HepG2 (cell line): Measurements from ENCODE around the gene MMS19. TPM values are rescaled to one million over a fixed set of nuclear protein-coding genes. Genes with fewer than 3 reads are reported as not detected.
A peak's percentile ranks its signal among the peaks of the same experiment; 100 is the strongest.

Experiments used
- CCAR2 ChIP-seq: fragments of 200-400 bp; formaldehyde crosslinking; optimal IDR thresholded peaks from 2 replicates; pipeline ENCODE3; 2018; ENCODE audit warnings: low read depth, mild to moderate bottlenecking, low read length, moderate library complexity
- CTCF ChIP-seq: sonication (generic); formaldehyde crosslinking; IDR thresholded peaks from 2 replicates; pipeline ENCODE4 v1.5.0; 2020; ENCODE audit warnings: mild to moderate bottlenecking, missing genetic modification reagents, moderate library complexity
- EEA1 ChIP-seq: sonication (generic); formaldehyde crosslinking; IDR thresholded peaks from 2 replicates; pipeline ENCODE4 v1.5.1; 2020; ENCODE audit warnings: mild to moderate bottlenecking, missing genetic modification reagents, borderline replicate concordance
- IKZF1 ChIP-seq: fragments of 450-650 bp; IDR thresholded peaks from 2 replicates; pipeline ENCODE4 v1.7.1; 2016
- IKZF4 ChIP-seq: sonication (generic); formaldehyde crosslinking; IDR thresholded peaks from 2 replicates; pipeline ENCODE4 v1.5.1; 2020; ENCODE audit warnings: borderline replicate concordance, mild to moderate bottlenecking, low read depth, missing genetic modification reagents; ENCODE audit errors: not compliant biosample characterization
- MTF1 ChIP-seq: sonication (generic); formaldehyde crosslinking; IDR thresholded peaks from 2 replicates; pipeline ENCODE4 v1.5.0; 2020; ENCODE audit warnings: missing genetic modification reagents
- RBM22 ChIP-seq: fragments of 200-400 bp; formaldehyde crosslinking; optimal IDR thresholded peaks from 2 replicates; pipeline ENCODE3; 2017; ENCODE audit warnings: mild to moderate bottlenecking, low read length, moderate library complexity
- ZGPAT ChIP-seq: IDR thresholded peaks from 2 replicates; pipeline ENCODE4 v1.6.1; 2016; ENCODE audit warnings: mild to moderate bottlenecking
- ZNF367 ChIP-seq: sonication (generic); formaldehyde crosslinking; IDR thresholded peaks from 2 replicates; pipeline ENCODE4 v1.4.0; 2020; ENCODE audit warnings: missing genetic modification reagents, borderline replicate concordance
- ZNF704 ChIP-seq: sonication (generic); formaldehyde crosslinking; IDR thresholded peaks from 2 replicates; pipeline ENCODE4 v1.8.1; 2023; ENCODE audit warnings: mild to moderate bottlenecking, inconsistent platforms, moderate library complexity, missing genetic modification reagents, borderline replicate concordance
- ZNF747 ChIP-seq: sonication (generic); formaldehyde crosslinking; IDR thresholded peaks from 2 replicates; pipeline ENCODE4 v1.8.1; 2023; ENCODE audit warnings: missing genetic modification reagents, mild to moderate bottlenecking, borderline replicate concordance
- polyA plus RNA-seq, 8 experiments: library from polyadenylated mRNA; depleted of rRNA in 3 of 8; stranded (reverse) in 7 of 8; unstranded in 1 of 8; fragments of >200 nt; fragmentation: Illumina TruSeq in 4 of 8; extraction: Trizol in 4 of 8; gene quantifications; 2 replicates each; pipeline versions ENCODE4 v1.2.1 to v1.2.3, GENCODE V29; 2011 to 2016; ENCODE audit warnings: low read depth in 4 of 8, missing spikeins in 1 of 8, mixed read lengths in 1 of 8; ENCODE audit not compliant: insufficient read depth in 1 of 8
- total RNA-seq, 5 experiments: library from RNA; depleted of rRNA; stranded (reverse); fragments of >200 nt; fragmentation: Illumina TruSeq; extraction: Trizol; gene quantifications; 2 replicates each; pipeline ENCODE4 v1.2.3, GENCODE V29; 2016; ENCODE audit warnings: low read depth in 1 of 5
- TF ChIP-seq, protein P1 (sequence below): sonication (generic); formaldehyde crosslinking; IDR thresholded peaks from 2 replicates; pipeline ENCODE4 v1.4.0; 2020; ENCODE audit warnings: low read depth, mild to moderate bottlenecking, missing genetic modification reagents
- TF ChIP-seq, protein P2 (sequence below): sonication (generic); formaldehyde crosslinking; IDR thresholded peaks from 2 replicates; pipeline ENCODE4 v1.4.0; 2020; ENCODE audit warnings: mild to moderate bottlenecking, missing genetic modification reagents
- TF ChIP-seq, protein P3 (sequence below): sonication (generic); formaldehyde crosslinking; IDR thresholded peaks from 2 replicates; pipeline ENCODE4 v1.5.1; 2020; ENCODE audit warnings: missing genetic modification reagents, mild to moderate bottlenecking, borderline replicate concordance
- TF ChIP-seq, protein P4 (sequence below): sonication (generic); formaldehyde crosslinking; IDR thresholded peaks from 2 replicates; pipeline ENCODE4 v1.9.0; 2022; ENCODE audit warnings: missing genetic modification reagents, mild to moderate bottlenecking, borderline replicate concordance

The MMS19 gene
- total and polyA plus RNA-seq, 2 of the 13 experiments (the other 11 are each of a cell fraction or from before 2014, with no cell fraction given): 76.4 to 107 TPM

GRCh38 chr10:97445722-97446639, 52.2 kb downstream of the MMS19 start, which contains the start of the genes EXOSC1 and ZDHHC16 (continued):
- TF ChIP-seq ZNF747 (peak; percentile 91; the same call in 1 of the 2 replicates), EEA1 (CRISPR knock-in tag) (no peak), RBM22 (no peak), ZNF704 (no peak), ZGPAT (peak; percentile 70; the same call in 1 of the 2 replicates), ZNF367 (CRISPR knock-in tag) (0 out of 2 replicates have a peak, but pooled peaks have one; percentile 15), IKZF4 (CRISPR knock-in tag) (peak; percentile 15), IKZF1 (no peak), CCAR2 (no peak), CTCF (CRISPR knock-in tag) (peak; percentile 42), MTF1 (CRISPR knock-in tag) (no peak)
- TF ChIP-seq, protein P1, sequence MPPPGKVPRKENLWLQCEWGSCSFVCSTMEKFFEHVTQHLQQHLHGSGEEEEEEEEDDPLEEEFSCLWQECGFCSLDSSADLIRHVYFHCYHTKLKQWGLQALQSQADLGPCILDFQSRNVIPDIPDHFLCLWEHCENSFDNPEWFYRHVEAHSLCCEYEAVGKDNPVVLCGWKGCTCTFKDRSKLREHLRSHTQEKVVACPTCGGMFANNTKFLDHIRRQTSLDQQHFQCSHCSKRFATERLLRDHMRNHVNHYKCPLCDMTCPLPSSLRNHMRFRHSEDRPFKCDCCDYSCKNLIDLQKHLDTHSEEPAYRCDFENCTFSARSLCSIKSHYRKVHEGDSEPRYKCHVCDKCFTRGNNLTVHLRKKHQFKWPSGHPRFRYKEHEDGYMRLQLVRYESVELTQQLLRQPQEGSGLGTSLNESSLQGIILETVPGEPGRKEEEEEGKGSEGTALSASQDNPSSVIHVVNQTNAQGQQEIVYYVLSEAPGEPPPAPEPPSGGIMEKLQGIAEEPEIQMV: peak; percentile 67; the same call in 1 of the 2 replicates
- TF ChIP-seq, protein P2, sequence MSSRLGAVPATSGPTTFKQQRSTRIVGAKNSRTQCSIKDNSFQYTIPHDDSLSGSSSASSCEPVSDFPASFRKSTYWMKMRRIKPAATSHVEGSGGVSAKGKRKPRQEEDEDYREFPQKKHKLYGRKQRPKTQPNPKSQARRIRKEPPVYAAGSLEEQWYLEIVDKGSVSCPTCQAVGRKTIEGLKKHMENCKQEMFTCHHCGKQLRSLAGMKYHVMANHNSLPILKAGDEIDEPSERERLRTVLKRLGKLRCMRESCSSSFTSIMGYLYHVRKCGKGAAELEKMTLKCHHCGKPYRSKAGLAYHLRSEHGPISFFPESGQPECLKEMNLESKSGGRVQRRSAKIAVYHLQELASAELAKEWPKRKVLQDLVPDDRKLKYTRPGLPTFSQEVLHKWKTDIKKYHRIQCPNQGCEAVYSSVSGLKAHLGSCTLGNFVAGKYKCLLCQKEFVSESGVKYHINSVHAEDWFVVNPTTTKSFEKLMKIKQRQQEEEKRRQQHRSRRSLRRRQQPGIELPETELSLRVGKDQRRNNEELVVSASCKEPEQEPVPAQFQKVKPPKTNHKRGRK: no peak
- TF ChIP-seq, protein P3, sequence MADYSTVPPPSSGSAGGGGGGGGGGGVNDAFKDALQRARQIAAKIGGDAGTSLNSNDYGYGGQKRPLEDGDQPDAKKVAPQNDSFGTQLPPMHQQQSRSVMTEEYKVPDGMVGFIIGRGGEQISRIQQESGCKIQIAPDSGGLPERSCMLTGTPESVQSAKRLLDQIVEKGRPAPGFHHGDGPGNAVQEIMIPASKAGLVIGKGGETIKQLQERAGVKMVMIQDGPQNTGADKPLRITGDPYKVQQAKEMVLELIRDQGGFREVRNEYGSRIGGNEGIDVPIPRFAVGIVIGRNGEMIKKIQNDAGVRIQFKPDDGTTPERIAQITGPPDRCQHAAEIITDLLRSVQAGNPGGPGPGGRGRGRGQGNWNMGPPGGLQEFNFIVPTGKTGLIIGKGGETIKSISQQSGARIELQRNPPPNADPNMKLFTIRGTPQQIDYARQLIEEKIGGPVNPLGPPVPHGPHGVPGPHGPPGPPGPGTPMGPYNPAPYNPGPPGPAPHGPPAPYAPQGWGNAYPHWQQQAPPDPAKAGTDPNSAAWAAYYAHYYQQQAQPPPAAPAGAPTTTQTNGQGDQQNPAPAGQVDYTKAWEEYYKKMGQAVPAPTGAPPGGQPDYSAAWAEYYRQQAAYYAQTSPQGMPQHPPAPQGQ: no peak
- TF ChIP-seq, protein P4, sequence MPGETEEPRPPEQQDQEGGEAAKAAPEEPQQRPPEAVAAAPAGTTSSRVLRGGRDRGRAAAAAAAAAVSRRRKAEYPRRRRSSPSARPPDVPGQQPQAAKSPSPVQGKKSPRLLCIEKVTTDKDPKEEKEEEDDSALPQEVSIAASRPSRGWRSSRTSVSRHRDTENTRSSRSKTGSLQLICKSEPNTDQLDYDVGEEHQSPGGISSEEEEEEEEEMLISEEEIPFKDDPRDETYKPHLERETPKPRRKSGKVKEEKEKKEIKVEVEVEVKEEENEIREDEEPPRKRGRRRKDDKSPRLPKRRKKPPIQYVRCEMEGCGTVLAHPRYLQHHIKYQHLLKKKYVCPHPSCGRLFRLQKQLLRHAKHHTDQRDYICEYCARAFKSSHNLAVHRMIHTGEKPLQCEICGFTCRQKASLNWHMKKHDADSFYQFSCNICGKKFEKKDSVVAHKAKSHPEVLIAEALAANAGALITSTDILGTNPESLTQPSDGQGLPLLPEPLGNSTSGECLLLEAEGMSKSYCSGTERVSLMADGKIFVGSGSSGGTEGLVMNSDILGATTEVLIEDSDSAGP (CRISPR knock-in tag): peak; percentile 87; the same call in 1 of the 2 replicates
